Stimulated activated CD4-positive, alpha-beta T cell treated with anti-CD3 and anti-CD28 coated beads, Interleukin-1b, Interleukin-23, amount 100 ng/mL, for 4 hours (primary cell): ENCODE results near the gene GRID1.

Experiments
- DNase-seq, 2 donors: peaks; one replicate each; pipeline ENCODE4 v3.0.0-alpha.2; 2020; ENCODE audit warnings: low read depth in 2 of 2

Gene GRID1

GRCh38 chr10:86293396-86293791, 73.2 kb downstream of the GRID1 start:
- no peak for DNase-seq

- no peak for DNase-seq
Observed at GRCh38 chr10:86292462-86293395, 73.9 kb downstream of the GRID1 start.

GRCh38 chr10:86291616-86292340, 74.8 kb downstream of the GRID1 start:
- no peak for DNase-seq

- DNase-seq: no peak
Observed at GRCh38 chr10:86290933-86291615, 75.5 kb downstream of the GRID1 start.

DNA sequence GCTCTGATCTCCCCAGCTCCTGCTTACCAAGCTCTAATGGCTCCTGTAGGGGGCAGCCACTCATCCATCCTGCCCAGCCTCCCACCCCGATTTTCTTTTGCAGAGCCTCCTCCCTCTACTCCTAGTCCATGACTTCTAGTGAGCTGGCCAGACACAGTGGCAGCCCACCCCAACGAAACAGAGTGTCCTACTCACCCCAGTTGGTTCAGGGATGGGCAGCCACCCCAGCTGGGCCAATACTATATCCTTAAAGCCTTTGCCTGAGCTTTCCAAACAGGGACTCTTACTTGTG, 77.1 kb downstream of the GRID1 start:
- DNase-seq: no peak

GRCh38 chr10:86288695-86289576, 77.7 kb downstream of the GRID1 start:
- DNase-seq: no peak

- DNase-seq: no peak
Observed at GRCh38 chr10:86287966-86288579, 78.5 kb downstream of the GRID1 start.

GRCh38 chr10:86287110-86287793, 79.3 kb downstream of the GRID1 start:
- no peak for DNase-seq

GRCh38 chr10:86286236-86287109, 80.1 kb downstream of the GRID1 start:
- no peak for DNase-seq

- DNase-seq: no peak
Observed at GRCh38 chr10:86285136-86285790, 81.3 kb downstream of the GRID1 start.

- DNase-seq: no peak
Observed at GRCh38 chr10:86284355-86285105, 82.1 kb downstream of the GRID1 start.

- no peak for DNase-seq
Observed at GRCh38 chr10:86283466-86284287, 82.9 kb downstream of the GRID1 start.

- DNase-seq: no peak
Observed at GRCh38 chr10:86282664-86283465, 83.7 kb downstream of the GRID1 start.

DNA sequence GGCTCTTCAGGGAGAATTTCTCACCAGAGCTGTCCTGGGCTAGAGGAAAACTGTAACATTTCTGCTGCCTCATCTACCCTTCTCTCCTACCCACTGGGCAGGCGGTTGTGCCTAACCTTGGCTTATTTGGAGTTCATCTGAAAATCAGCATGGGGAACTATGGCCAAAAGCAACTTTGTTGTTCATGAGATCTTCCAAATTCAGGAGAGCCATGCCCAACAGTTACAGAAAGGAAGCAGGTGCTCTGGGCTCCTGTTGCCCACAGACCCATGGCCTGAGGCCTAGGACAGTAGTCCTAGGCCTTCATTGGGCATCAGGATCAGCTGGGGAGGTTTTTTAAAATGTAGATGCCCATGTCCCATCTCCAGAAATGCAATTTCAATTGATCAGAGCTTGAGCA, 85.2 kb downstream of the GRID1 start:
- DNase-seq: no peak

DNA sequence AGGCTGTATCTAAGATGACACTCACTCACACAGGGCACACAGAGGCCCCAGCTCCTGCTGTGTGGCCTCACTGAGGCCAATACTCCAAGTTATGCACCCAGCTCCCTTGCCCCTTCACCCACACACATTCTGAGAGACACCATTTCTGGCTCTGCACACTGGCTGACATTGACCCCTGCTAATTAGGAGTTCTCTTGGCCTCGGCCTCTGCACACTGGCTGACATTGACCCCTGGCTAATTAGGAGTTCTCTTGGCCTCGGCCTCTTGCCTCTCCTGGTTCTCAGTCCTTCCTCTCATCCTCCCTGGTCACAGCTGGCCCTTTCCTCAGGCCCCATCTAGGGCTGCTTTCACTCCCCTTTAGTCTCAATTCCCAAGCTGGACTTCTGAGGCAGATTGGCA, 97.3 kb downstream of the GRID1 start:
- no peak for DNase-seq
